ENCODE results near the gene C22orf23. TPM values are rescaled to one million over a fixed set of nuclear protein-coding genes. Genes with fewer than 3 reads are reported as not detected.

The C22orf23 gene
- total RNA-seq, 1 donor, result 0.54 TPM

GRCh38 chr22:37904572-37905533 is 48.5 kb downstream of the C22orf23 start:
- peak; percentile 99 for DNase-seq (ENCODE audit: low read depth)
- TF ChIP-seq CTCF (IDR thresholded peaks at IDR 0.05; ENCODE audit: insufficient read depth, low read length), result no peak
- H3K4me3 ChIP-seq (ENCODE audit: low read depth, low read length), result peak overlapping the region; percentile 81

- no peak for TF ChIP-seq CTCF (IDR thresholded peaks at IDR 0.05; ENCODE audit: insufficient read depth, low read length)
- no peak for DNase-seq (ENCODE audit: low read depth)
Measured at GRCh38 chr22:37898441-37899181, 54.8 kb downstream of the C22orf23 start.

GRCh38 chr22:37897807-37898206 is 55.6 kb downstream of the C22orf23 start:
- no peak for TF ChIP-seq CTCF (IDR thresholded peaks at IDR 0.05; ENCODE audit: insufficient read depth, low read length)
- H3K4me3 ChIP-seq (ENCODE audit: low read depth, low read length), result no peak overlapping the region
- DNase-seq (ENCODE audit: low read depth), result no peak

More at GRCh38 chr22:37898441-37899181, 54.8 kb downstream of the C22orf23 start:
- no peak overlapping the region for H3K4me3 ChIP-seq (ENCODE audit: low read depth, low read length)

- DNase-seq (ENCODE audit: low read depth), result no peak
- no peak overlapping the region for H3K4me3 ChIP-seq (ENCODE audit: low read depth, low read length)
- TF ChIP-seq CTCF (IDR thresholded peaks at IDR 0.05; ENCODE audit: insufficient read depth, low read length), result no peak
Measured at GRCh38 chr22:37896939-37897338, 56.5 kb downstream of the C22orf23 start.

GRCh38 chr22:37896181-37896592 is 57.2 kb downstream of the C22orf23 start:
- no peak for TF ChIP-seq CTCF (IDR thresholded peaks at IDR 0.05; ENCODE audit: insufficient read depth, low read length)
- DNase-seq (ENCODE audit: low read depth), result no peak

GRCh38 chr22:37894939-37895670 is 58.3 kb downstream of the C22orf23 start:
- DNase-seq (ENCODE audit: low read depth), result no peak
- TF ChIP-seq CTCF (IDR thresholded peaks at IDR 0.05; ENCODE audit: insufficient read depth, low read length), result no peak
- H3K4me3 ChIP-seq (ENCODE audit: low read depth, low read length), result no peak overlapping the region

More at GRCh38 chr22:37896181-37896592, 57.2 kb downstream of the C22orf23 start:
- H3K4me3 ChIP-seq (ENCODE audit: low read depth, low read length), result no peak overlapping the region
